K562 (cell line): ENCODE measurements around the gene CTAG1B. TPM values are rescaled to one million over a fixed set of nuclear protein-coding genes. Genes with fewer than 3 reads are reported as not detected.

Experiments
- ATAC-seq: fragments of 200-7000 bp; cut with Tn5 transposase; 3 replicates; pipeline ENCODE4 v1.9.1; 2020; ENCODE audit warnings: moderate library complexity
- BruUV-seq: library from RNA; stranded (reverse); fragments of 400-500 nt; replicated peaks from 2 replicates; lab custom pipeline; 2021; lab: Mats Ljungman, UMichigan
- CTCF ChIA-PET: fragments of 300-600 bp; formaldehyde crosslinking; extraction: SDS; loops from one replicate; lab custom pipeline; 2021; ENCODE audit warnings: low intra/inter-chr PET ratio; lab: Yijun Ruan, JAX
- POLR2A ChIA-PET: fragments of 300-600, 350-650 bp; sonication (Branson Sonifier 250); formaldehyde crosslinking; extraction: SDS; loops from one replicate; lab custom pipeline; 2021; ENCODE audit warnings: antibody characterized with exemption, inconsistent platforms; lab: Yijun Ruan, JAX
- DNase-seq, 4 experiments: peaks; one replicate each; pipeline versions ENCODE4 v3.0.0 to v3.0.0-alpha.2; 2011 to 2018; ENCODE audit warnings: low spot score in 3 of 4, mixed read lengths in 3 of 4; ENCODE audit errors: extremely low read depth in 1 of 4
- FAIRE-seq: peaks from 2 replicates; lab custom pipeline; 2011; peaks lifted over from hg19 to GRCh38; lab: Jason Lieb, UNC
- H2AFZ ChIP-seq: 2 replicates; pipeline ENCODE4 v1.6.0; 2011; ENCODE audit warnings: low read depth, low read length, control low read depth, inconsistent platforms
- H3K27ac ChIP-seq: fragments of 200-600 bp; 3 replicates; pipeline ENCODE4 v1.8.0; 2011; ENCODE audit warnings: low read depth, mild to moderate bottlenecking, control low read depth, inconsistent platforms, low read length, moderate library complexity, mixed read lengths; ENCODE audit errors: extremely low read depth
- H3K27me3 ChIP-seq, 2 experiments: fragments of 300-600 bp in 1 of 2; 2 replicates in 1 of 2; 3 replicates in 1 of 2; pipeline versions ENCODE4 v1.6.0 to v1.8.0; 2011; ENCODE audit warnings: inconsistent platforms in 2 of 2, low read length in 2 of 2, mild to moderate bottlenecking in 1 of 2, mixed read lengths in 1 of 2, moderate library complexity in 1 of 2; ENCODE audit not compliant: control insufficient read depth in 2 of 2, insufficient read depth in 2 of 2
- H3K36me3 ChIP-seq: fragments of 300-600 bp; 3 replicates; pipeline ENCODE4 v1.8.0; 2011; ENCODE audit warnings: mild to moderate bottlenecking, low read length, inconsistent platforms; ENCODE audit not compliant: control insufficient read depth, insufficient read depth
- H3K4me1 ChIP-seq, 2 experiments: fragments of 200-600 bp in 1 of 2; replicated peaks in 1 of 2; 2 replicates in 1 of 2; 3 replicates in 1 of 2; pipeline versions ENCODE4 v1.5.1 to v1.8.0; 2011; ENCODE audit warnings: inconsistent platforms in 2 of 2, low read length in 2 of 2, mild to moderate bottlenecking in 1 of 2, mixed read lengths in 1 of 2, moderate library complexity in 1 of 2; ENCODE audit not compliant: control insufficient read depth in 2 of 2, insufficient read depth in 2 of 2
- H3K4me2 ChIP-seq: 2 replicates; pipeline ENCODE4 v1.6.1; 2011; ENCODE audit warnings: low read length, control low read depth, inconsistent platforms, mixed read lengths; ENCODE audit not compliant: insufficient read depth
- H3K4me3 ChIP-seq: fragments of 200-600 bp; sonication (generic), shearing (Covaris generic); 2 replicates; pipeline ENCODE4 v1.5.1; 2016; ENCODE audit warnings: control low read depth, inconsistent platforms
- H3K79me2 ChIP-seq: fragments of 200-600 bp; 3 replicates; pipeline ENCODE4 v1.8.0; 2011; ENCODE audit warnings: low read length, inconsistent platforms; ENCODE audit not compliant: control insufficient read depth, insufficient read depth
- H3K9ac ChIP-seq, 2 experiments: 2 replicates each; pipeline versions ENCODE4 v1.6.0 to v1.6.1; 2011; ENCODE audit warnings: low read depth in 2 of 2, low read length in 2 of 2, control low read depth in 1 of 2, inconsistent platforms in 1 of 2, mild to moderate bottlenecking in 1 of 2, mixed read lengths in 1 of 2; ENCODE audit not compliant: insufficient read depth in 1 of 2
- H3K9me1 ChIP-seq: one replicate; pipeline ENCODE4 v1.6.0; 2011; ENCODE audit warnings: inconsistent platforms, mild to moderate bottlenecking, low read length, moderate library complexity; ENCODE audit not compliant: control insufficient read depth, insufficient read depth
- H3K9me3 ChIP-seq: replicated peaks from 2 replicates; pipeline ENCODE4 v1.5.1; 2011; ENCODE audit warnings: low read depth, low read length, inconsistent platforms; ENCODE audit not compliant: control insufficient read depth, insufficient read depth
- H4K20me1 ChIP-seq: replicated peaks from 2 replicates; pipeline ENCODE4 v1.6.1; 2011; ENCODE audit warnings: low read length, inconsistent platforms, mixed read lengths; ENCODE audit not compliant: control insufficient read depth, insufficient read depth
- BRF1 ChIP-seq: IDR thresholded peaks from 3 replicates; pipeline ENCODE4 v1.6.1; 2011; ENCODE audit warnings: borderline replicate concordance, mild to moderate bottlenecking; ENCODE audit not compliant: insufficient read length; ENCODE audit errors: extremely low read depth
- EWSR1 ChIP-seq: fragments of 450-650 bp; IDR thresholded peaks from 2 replicates; pipeline ENCODE4 v1.6.1; 2018; ENCODE audit warnings: borderline replicate concordance, mild to moderate bottlenecking, low read depth, moderate library complexity; ENCODE audit not compliant: partially characterized antibody
- HNRNPH1 ChIP-seq: fragments of 200-400 bp; formaldehyde crosslinking; optimal IDR thresholded peaks from 2 replicates; pipeline ENCODE3; 2017; ENCODE audit warnings: low read depth, mild to moderate bottlenecking, low read length, moderate library complexity
- JUNB ChIP-seq: fragments of 450-650 bp; formaldehyde crosslinking; conservative IDR thresholded peaks from 2 replicates; pipeline ENCODE4 v1.4.0; 2020; ENCODE audit warnings: mild to moderate bottlenecking
- KDM4B ChIP-seq, 2 experiments: fragments of 450-650 bp in 1 of 2; sonication (generic) in 1 of 2; IDR thresholded peaks; 2 replicates each; pipeline ENCODE4 v1.6.1; 2016 to 2017; ENCODE audit warnings: borderline replicate concordance in 2 of 2, antibody characterized with exemption in 1 of 2, low read depth in 1 of 2, mild to moderate bottlenecking in 1 of 2
- L3MBTL2 ChIP-seq: fragments of 450-650 bp; IDR thresholded peaks from 2 replicates; pipeline ENCODE4 v1.6.1; 2016; ENCODE audit warnings: mild to moderate bottlenecking, moderate library complexity
- NEUROD1 ChIP-seq: fragments of 150-350 bp; IDR thresholded peaks from 2 replicates; pipeline ENCODE4 v1.6.1; 2014; ENCODE audit warnings: borderline replicate concordance, low read length, low read depth; ENCODE audit not compliant: partially characterized antibody
- PML ChIP-seq: IDR thresholded peaks from 2 replicates; pipeline ENCODE4 v1.6.1; 2012; ENCODE audit warnings: low read length, inconsistent platforms
- PURB ChIP-seq: sonication (generic); formaldehyde crosslinking; IDR thresholded peaks from 2 replicates; pipeline ENCODE4 v1.9.0; 2021; ENCODE audit warnings: low read depth, mild to moderate bottlenecking, missing genetic modification reagents
- SIN3B ChIP-seq: fragments of 450-650 bp; IDR thresholded peaks from 2 replicates; pipeline ENCODE4 v1.6.1; 2017; ENCODE audit warnings: low read depth, mild to moderate bottlenecking, moderate library complexity
- SMARCA4 ChIP-seq: fragments of 450-650 bp; IDR thresholded peaks from 2 replicates; pipeline ENCODE4 v1.6.1; 2016
- TBL1XR1 ChIP-seq, 2 experiments: IDR thresholded peaks; 2 replicates each; pipeline ENCODE4 v1.6.1; 2012; ENCODE audit warnings: improper control_type of control experiment in 2 of 2, low read length in 2 of 2, mild to moderate bottlenecking in 1 of 2
- ZNF124 ChIP-seq: sonication (generic); formaldehyde crosslinking; IDR thresholded peaks from 2 replicates; pipeline ENCODE4 v1.8.1; 2022; ENCODE audit warnings: missing genetic modification reagents
- ZNF217 ChIP-seq: sonication (generic); formaldehyde crosslinking; IDR thresholded peaks from 2 replicates; pipeline ENCODE4 v1.8.0; 2022; ENCODE audit warnings: mild to moderate bottlenecking, missing genetic modification reagents
- ZNF224 ChIP-seq: sonication (generic); formaldehyde crosslinking; IDR thresholded peaks from 2 replicates; pipeline ENCODE4 v1.8.0; 2022; ENCODE audit warnings: mild to moderate bottlenecking, missing genetic modification reagents
- ZNF431 ChIP-seq: sonication (generic); formaldehyde crosslinking; IDR thresholded peaks from 2 replicates; pipeline ENCODE4 v1.8.0; 2022; ENCODE audit warnings: mild to moderate bottlenecking, missing genetic modification reagents
- ZNF561 ChIP-seq: fragments of 450-650 bp; formaldehyde crosslinking; conservative IDR thresholded peaks from 2 replicates; pipeline ENCODE4 v1.4.0; 2020; ENCODE audit warnings: mild to moderate bottlenecking, moderate library complexity
- ZNF583 ChIP-seq: fragments of 250-450 bp; sonication (Bioruptor Pico); IDR thresholded peaks from 2 replicates; pipeline ENCODE4 v1.4.0; 2020
- WGBS: fragments of 100-300 bp; shearing (Covaris generic); methylation state at CpG from one replicate; pipeline ENCODE4 v1.1.6; 2016; ENCODE audit warnings: low coverage, mixed read lengths; ENCODE audit not compliant: insufficient coverage; ENCODE audit errors: missing lambda C conversion rate; 5-methylcytosine and 5-hydroxymethylcytosine counted together
- in situ Hi-C: fragments of 300-500 bp; cut with MboI; formaldehyde crosslinking; loops from 4 replicates; pipeline ENCODE4 v1.15.0; 2018; ENCODE audit warnings: inconsistent platforms, mixed read lengths
- intact Hi-C: fragments of 100-400 bp; cut with micrococcal nuclease; formaldehyde crosslinking; loops from 2 replicates; pipeline ENCODE4 v1.14.2; 2022
- polyA plus RNA-seq, 8 experiments: library from polyadenylated mRNA; depleted of rRNA in 4 of 8; stranded (reverse) in 5 of 8; unstranded in 3 of 8; fragments of >200 nt; fragmentation: Nextera tagmentation in 2 of 8; fragmentation: Illumina TruSeq in 1 of 8; extraction: Ambion mirVana in 2 of 8; extraction: Trizol in 1 of 8; gene quantifications; 2 replicates each; pipeline versions ENCODE4 v1.2.1 to v1.2.3, GENCODE V29; 2011 to 2014; ENCODE audit warnings: inconsistent platforms in 1 of 8, missing spikeins in 1 of 8
- total RNA-seq, 7 experiments: library from RNA; depleted of rRNA in 6 of 7; stranded (reverse); fragments of >200 nt in 6 of 7; fragmentation: Illumina TruSeq in 2 of 7; extraction: Trizol in 2 of 7; gene quantifications; 2 replicates each; pipeline versions ENCODE4 v1.2.1 to v1.2.3, GENCODE V29; 2011 to 2021; ENCODE audit warnings: low replicate concordance in 1 of 7
- TF ChIP-seq, protein P1 (sequence below): fragments of 450-650 bp; IDR thresholded peaks from 2 replicates; pipeline ENCODE4 v1.6.1; 2018; ENCODE audit not compliant: partially characterized antibody
- TF ChIP-seq, protein P2 (sequence below): sonication (generic); formaldehyde crosslinking; IDR thresholded peaks from 2 replicates; pipeline ENCODE4 v1.8.0; 2023; ENCODE audit warnings: mild to moderate bottlenecking, missing genetic modification reagents

CTAG1B gene
- total and polyA plus RNA-seq, 9 of the 15 experiments (the other 6 are each of a cell fraction or from before 2014, with no cell fraction given), result not detected

DNA sequence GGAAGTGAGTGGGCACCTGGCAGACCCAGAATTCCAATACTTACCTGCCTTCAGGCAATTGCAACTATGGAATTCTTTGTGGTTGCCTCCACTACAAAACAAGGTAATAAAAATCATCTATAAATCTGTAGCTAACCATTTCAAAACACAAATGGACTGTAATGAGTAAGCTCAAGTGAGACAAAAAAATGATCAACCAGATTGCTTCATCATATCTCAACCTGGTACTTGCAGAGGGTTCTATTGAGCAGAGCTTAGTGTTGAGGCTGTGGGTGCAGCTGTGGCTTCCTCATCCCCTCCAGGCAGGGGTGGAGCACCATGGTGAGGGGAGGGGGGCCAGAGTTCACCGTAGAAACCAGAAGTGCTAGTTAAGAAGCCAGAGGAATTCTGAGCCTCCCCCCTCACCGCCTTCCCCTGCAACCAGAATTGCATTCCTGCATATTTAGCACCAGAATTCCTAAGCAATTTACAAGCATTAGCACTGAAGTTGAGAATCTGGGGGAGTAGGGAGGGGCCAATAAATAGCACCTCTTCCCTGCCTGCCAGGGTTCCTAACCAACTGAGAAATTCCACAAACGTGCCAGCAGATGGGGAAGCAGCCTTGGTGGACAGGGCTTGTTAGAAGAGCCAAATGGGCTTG is 22.7 kb downstream of the CTAG1B start:
- Histone ChIP-seq H3K36me3 (no peaks in the 10 kb centered on the region), H4K20me1 (no peaks in the 10 kb centered on the region), H3K9me3 (no peaks in the 10 kb centered on the region; the same call in 1 of the 2 replicates), H3K9me1 (no peaks in the 10 kb centered on the region), H3K4me1 (peaks cover 0 to 9% of the 10 kb centered on the region in 2 experiments; a peak in 2 of 5 replicates), H3K9ac (no peak overlapping the region), H2AFZ (no peak overlapping the region), H3K27ac (no peak overlapping the region), H3K4me2 (no peak overlapping the region), H3K4me3 (no peak overlapping the region), H3K79me2 (no peaks in the 10 kb centered on the region), H3K27me3 (peaks cover 0 to 34% of the 10 kb centered on the region in 2 experiments; a peak in 2 of 5 replicates)
- in situ Hi-C loops, result loop anchor here (25.0 kb wide), 1 partner anchor 141 kb away; no protein-coding TSS in a partner anchor
- BruUV-seq, result no TSS peak
- CTCF ChIA-PET, result no interaction called here
- ATAC-seq (no peak), FAIRE-seq (no peak), DNase-seq (no peak)
- no peak for TF ChIP-seq ZNF583 (CRISPR knock-in tag)
- TF ChIP-seq TBL1XR1 (IDR thresholded peaks at IDR 0.05; ENCODE audit: low read length in 2 of 2), result no peak
- no peak for TF ChIP-seq ZNF217 (CRISPR knock-in tag)
- TF ChIP-seq ZNF431 (CRISPR knock-in tag), result no peak
- TF ChIP-seq JUNB (CRISPR knock-in tag), result no peak
- no peak for TF ChIP-seq ZNF224 (CRISPR knock-in tag)
- TF ChIP-seq L3MBTL2, result no peak
- TF ChIP-seq PURB (CRISPR knock-in tag), result no peak
- no peak for TF ChIP-seq ZNF124 (CRISPR knock-in tag)
- no peak for TF ChIP-seq KDM4B (IDR thresholded peaks at IDR 0.05; ENCODE audit: borderline replicate concordance in 2 of 2, low read depth in 1 of 2)
- no peak for TF ChIP-seq SMARCA4
- TF ChIP-seq SIN3B, result no peak
- no peak for TF ChIP-seq ZNF561 (CRISPR knock-in tag)
- TF ChIP-seq, protein P1, sequence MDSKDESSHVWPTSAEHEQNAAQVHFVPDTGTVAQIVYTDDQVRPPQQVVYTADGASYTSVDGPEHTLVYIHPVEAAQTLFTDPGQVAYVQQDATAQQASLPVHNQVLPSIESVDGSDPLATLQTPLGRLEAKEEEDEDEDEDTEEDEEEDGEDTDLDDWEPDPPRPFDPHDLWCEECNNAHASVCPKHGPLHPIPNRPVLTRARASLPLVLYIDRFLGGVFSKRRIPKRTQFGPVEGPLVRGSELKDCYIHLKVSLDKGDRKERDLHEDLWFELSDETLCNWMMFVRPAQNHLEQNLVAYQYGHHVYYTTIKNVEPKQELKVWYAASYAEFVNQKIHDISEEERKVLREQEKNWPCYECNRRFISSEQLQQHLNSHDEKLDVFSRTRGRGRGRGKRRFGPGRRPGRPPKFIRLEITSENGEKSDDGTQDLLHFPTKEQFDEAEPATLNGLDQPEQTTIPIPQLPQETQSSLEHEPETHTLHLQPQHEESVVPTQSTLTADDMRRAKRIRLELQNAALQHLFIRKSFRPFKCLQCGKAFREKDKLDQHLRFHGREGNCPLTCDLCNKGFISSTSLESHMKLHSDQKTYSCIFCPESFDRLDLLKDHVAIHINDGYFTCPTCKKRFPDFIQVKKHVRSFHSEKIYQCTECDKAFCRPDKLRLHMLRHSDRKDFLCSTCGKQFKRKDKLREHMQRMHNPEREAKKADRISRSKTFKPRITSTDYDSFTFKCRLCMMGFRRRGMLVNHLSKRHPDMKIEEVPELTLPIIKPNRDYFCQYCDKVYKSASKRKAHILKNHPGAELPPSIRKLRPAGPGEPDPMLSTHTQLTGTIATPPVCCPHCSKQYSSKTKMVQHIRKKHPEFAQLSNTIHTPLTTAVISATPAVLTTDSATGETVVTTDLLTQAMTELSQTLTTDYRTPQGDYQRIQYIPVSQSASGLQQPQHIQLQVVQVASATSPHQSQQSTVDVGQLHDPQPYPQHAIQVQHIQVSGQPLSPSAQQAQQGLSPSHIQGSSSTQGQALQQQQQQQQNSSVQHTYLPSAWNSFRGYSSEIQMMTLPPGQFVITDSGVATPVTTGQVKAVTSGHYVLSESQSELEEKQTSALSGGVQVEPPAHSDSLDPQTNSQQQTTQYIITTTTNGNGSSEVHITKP, result no peak
- no peak for TF ChIP-seq BRF1
- TF ChIP-seq EWSR1, result no peak
- TF ChIP-seq PML, result no peak
- TF ChIP-seq, protein P2, sequence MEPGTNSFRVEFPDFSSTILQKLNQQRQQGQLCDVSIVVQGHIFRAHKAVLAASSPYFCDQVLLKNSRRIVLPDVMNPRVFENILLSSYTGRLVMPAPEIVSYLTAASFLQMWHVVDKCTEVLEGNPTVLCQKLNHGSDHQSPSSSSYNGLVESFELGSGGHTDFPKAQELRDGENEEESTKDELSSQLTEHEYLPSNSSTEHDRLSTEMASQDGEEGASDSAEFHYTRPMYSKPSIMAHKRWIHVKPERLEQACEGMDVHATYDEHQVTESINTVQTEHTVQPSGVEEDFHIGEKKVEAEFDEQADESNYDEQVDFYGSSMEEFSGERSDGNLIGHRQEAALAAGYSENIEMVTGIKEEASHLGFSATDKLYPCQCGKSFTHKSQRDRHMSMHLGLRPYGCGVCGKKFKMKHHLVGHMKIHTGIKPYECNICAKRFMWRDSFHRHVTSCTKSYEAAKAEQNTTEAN (CRISPR knock-in tag), result no peak
- no peak for TF ChIP-seq HNRNPH1
- no peak for TF ChIP-seq NEUROD1
- 0% methylated on average over 2 of the region's 3 CpGs for WGBS
- POLR2A ChIA-PET, result no interaction called here
- intact Hi-C loops, result no loop called here
